ENCODE data around the gene ZNF77.
A peak's percentile ranks its signal among the peaks of the same experiment; 100 is the strongest.
"Not testable (repeated sequence)": the region's sequence is repeated elsewhere in the genome, so short reads cannot be mapped to it uniquely, and the experiment has no call there.

ZNF77 gene

GRCh38 chr19:2944403-2944774 lies 382 bp downstream of the ZNF77 start:
- H2AFZ ChIP-seq (ENCODE audit: low read depth, low read length), result peak overlapping the region; percentile 75
- peaks cover 4% of the 10 kb centered on the region for H3K36me3 ChIP-seq (ENCODE audit: insufficient read depth, low read length)
- H3K4me1 ChIP-seq (ENCODE audit: insufficient read depth, low read length), result peaks cover 37% of the 10 kb centered on the region
- DNase-seq, result no peak
- H3K9ac ChIP-seq (ENCODE audit: low read depth, low read length), result peak overlapping the region; percentile 69
- H3K27me3 ChIP-seq (ENCODE audit: insufficient read depth, low read length, poor library complexity), result no peaks in the 10 kb centered on the region
- no peaks in the 10 kb centered on the region for H3K9me3 ChIP-seq (ENCODE audit: insufficient read depth, low read length, severe bottlenecking)
- peaks cover 4% of the 10 kb centered on the region for H4K20me1 ChIP-seq (ENCODE audit: insufficient read depth, low read length)
- peaks cover 38% of the 10 kb centered on the region for H3K79me2 ChIP-seq (ENCODE audit: insufficient read depth, low read length)
- ATAC-seq (ENCODE audit: insufficient read depth, low read depth), result no peak; the same call in 2 of the 3 replicates
- peak overlapping the region; percentile 51 for H3K27ac ChIP-seq (ENCODE audit: low read length)
- peak overlapping the region; percentile 91 for H3K4me2 ChIP-seq (ENCODE audit: insufficient read depth, low read length)
- H3K4me3 ChIP-seq (ENCODE audit: low read depth in 1 of 2, low read length in 2 of 2), result peak overlapping the region; percentile 53 to 78
- TF ChIP-seq, protein P1, sequence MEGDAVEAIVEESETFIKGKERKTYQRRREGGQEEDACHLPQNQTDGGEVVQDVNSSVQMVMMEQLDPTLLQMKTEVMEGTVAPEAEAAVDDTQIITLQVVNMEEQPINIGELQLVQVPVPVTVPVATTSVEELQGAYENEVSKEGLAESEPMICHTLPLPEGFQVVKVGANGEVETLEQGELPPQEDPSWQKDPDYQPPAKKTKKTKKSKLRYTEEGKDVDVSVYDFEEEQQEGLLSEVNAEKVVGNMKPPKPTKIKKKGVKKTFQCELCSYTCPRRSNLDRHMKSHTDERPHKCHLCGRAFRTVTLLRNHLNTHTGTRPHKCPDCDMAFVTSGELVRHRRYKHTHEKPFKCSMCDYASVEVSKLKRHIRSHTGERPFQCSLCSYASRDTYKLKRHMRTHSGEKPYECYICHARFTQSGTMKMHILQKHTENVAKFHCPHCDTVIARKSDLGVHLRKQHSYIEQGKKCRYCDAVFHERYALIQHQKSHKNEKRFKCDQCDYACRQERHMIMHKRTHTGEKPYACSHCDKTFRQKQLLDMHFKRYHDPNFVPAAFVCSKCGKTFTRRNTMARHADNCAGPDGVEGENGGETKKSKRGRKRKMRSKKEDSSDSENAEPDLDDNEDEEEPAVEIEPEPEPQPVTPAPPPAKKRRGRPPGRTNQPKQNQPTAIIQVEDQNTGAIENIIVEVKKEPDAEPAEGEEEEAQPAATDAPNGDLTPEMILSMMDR (IDR thresholded peaks at IDR 0.05; ENCODE audit: borderline replicate concordance, extremely low read depth, low read length, poor library complexity, severe bottlenecking), result no peak
- no peak for TF ChIP-seq EZH2 (IDR thresholded peaks at IDR 0.05; ENCODE audit: borderline replicate concordance, low read depth, low read length, severe bottlenecking)

GRCh38 chr19:2942928-2943640 lies 1.7 kb downstream of the ZNF77 start:
- ATAC-seq (ENCODE audit: insufficient read depth, low read depth) (no peak), DNase-seq (no peak)

GRCh38 chr19:2935863-2936262 lies 8.9 kb downstream of the ZNF77 start:
- H3K4me3 ChIP-seq (ENCODE audit: low read depth in 1 of 2, low read length in 2 of 2); H3K4me2 ChIP-seq (ENCODE audit: insufficient read depth, low read length); H3K27ac ChIP-seq (ENCODE audit: low read length); H3K27me3 ChIP-seq (ENCODE audit: insufficient read depth, low read length, poor library complexity); H3K4me1 ChIP-seq (ENCODE audit: insufficient read depth, low read length); H2AFZ ChIP-seq (ENCODE audit: low read depth, low read length); H3K9ac ChIP-seq (ENCODE audit: low read depth, low read length); DNase-seq; H4K20me1 ChIP-seq (ENCODE audit: insufficient read depth, low read length); ATAC-seq (ENCODE audit: insufficient read depth, low read depth): not testable (repeated sequence)
- peaks cover 26% of the 10 kb centered on the region for H3K9me3 ChIP-seq (ENCODE audit: insufficient read depth, low read length, severe bottlenecking)
- H3K36me3 ChIP-seq (ENCODE audit: insufficient read depth, low read length), result peaks cover 64% of the 10 kb centered on the region
- peaks cover 13% of the 10 kb centered on the region for H3K79me2 ChIP-seq (ENCODE audit: insufficient read depth, low read length)

More at GRCh38 chr19:2942928-2943640, 1.7 kb downstream of the ZNF77 start:
- no peak overlapping the region for H3K27ac ChIP-seq (ENCODE audit: low read length)
- H3K27me3 ChIP-seq (ENCODE audit: insufficient read depth, low read length, poor library complexity), result no peaks in the 10 kb centered on the region
- peaks cover 15% of the 10 kb centered on the region for H3K36me3 ChIP-seq (ENCODE audit: insufficient read depth, low read length)
- peaks cover 35% of the 10 kb centered on the region for H3K79me2 ChIP-seq (ENCODE audit: insufficient read depth, low read length)
- no peaks in the 10 kb centered on the region for H3K9me3 ChIP-seq (ENCODE audit: insufficient read depth, low read length, severe bottlenecking)
- no peak for TF ChIP-seq EZH2 (IDR thresholded peaks at IDR 0.05; ENCODE audit: borderline replicate concordance, low read depth, low read length, severe bottlenecking)
- TF ChIP-seq, protein P1 (IDR thresholded peaks at IDR 0.05; ENCODE audit: borderline replicate concordance, extremely low read depth, low read length, poor library complexity, severe bottlenecking), result no peak
- peaks cover 30% of the 10 kb centered on the region for H3K4me1 ChIP-seq (ENCODE audit: insufficient read depth, low read length)
- H3K4me2 ChIP-seq (ENCODE audit: insufficient read depth, low read length), result peak overlapping the region; percentile 91
- H3K9ac ChIP-seq (ENCODE audit: low read depth, low read length), result no peak overlapping the region; the same call in 1 of the 2 replicates
- no peak overlapping the region for H3K4me3 ChIP-seq (ENCODE audit: low read depth in 1 of 2, low read length in 2 of 2)
- H4K20me1 ChIP-seq (ENCODE audit: insufficient read depth, low read length), result no peaks in the 10 kb centered on the region
- H2AFZ ChIP-seq (ENCODE audit: low read depth, low read length), result no peak overlapping the region

- H4K20me1 ChIP-seq (ENCODE audit: insufficient read depth, low read length), result no peaks in the 10 kb centered on the region
- no peak overlapping the region for H3K4me2 ChIP-seq (ENCODE audit: insufficient read depth, low read length)
- DNase-seq (no peak), ATAC-seq (ENCODE audit: insufficient read depth, low read depth) (no peak)
- H3K27ac ChIP-seq (ENCODE audit: low read length), result no peak overlapping the region
- no peak overlapping the region for H3K4me3 ChIP-seq (ENCODE audit: low read depth in 1 of 2, low read length in 2 of 2)
- H3K27me3 ChIP-seq (ENCODE audit: insufficient read depth, low read length, poor library complexity), result no peaks in the 10 kb centered on the region
- H3K79me2 ChIP-seq (ENCODE audit: insufficient read depth, low read length), result peaks cover 2% of the 10 kb centered on the region; the same call in 1 of the 2 replicates
- H2AFZ ChIP-seq (ENCODE audit: low read depth, low read length), result no peak overlapping the region
- no peak overlapping the region for H3K9ac ChIP-seq (ENCODE audit: low read depth, low read length)
- TF ChIP-seq, protein P1 (IDR thresholded peaks at IDR 0.05; ENCODE audit: borderline replicate concordance, extremely low read depth, low read length, poor library complexity, severe bottlenecking), result no peak
- no peak for TF ChIP-seq EZH2 (IDR thresholded peaks at IDR 0.05; ENCODE audit: borderline replicate concordance, low read depth, low read length, severe bottlenecking)
- H3K4me1 ChIP-seq (ENCODE audit: insufficient read depth, low read length), result no peaks in the 10 kb centered on the region
- peaks cover 56% of the 10 kb centered on the region for H3K36me3 ChIP-seq (ENCODE audit: insufficient read depth, low read length)
- peaks cover 26% of the 10 kb centered on the region for H3K9me3 ChIP-seq (ENCODE audit: insufficient read depth, low read length, severe bottlenecking)
Measured at GRCh38 chr19:2933490-2933910, 11.3 kb downstream of the ZNF77 start.

All from DND-41 (cell line).